Adrenal gland (tissue), 12 donors: ENCODE data around the gene NDUFAF8. TPM values are rescaled to one million over a fixed set of nuclear protein-coding genes. Genes with fewer than 3 reads are reported as not detected.

Source experiments
- DNase-seq, 7 donors: peaks; one replicate each; pipeline ENCODE4 v3.0.0-alpha.2; 2019 to 2020
- H3K27ac ChIP-seq, 5 donors: fragments of 200-600 bp; sonication (generic) in 4 of 5; 1 replicate in 3 of 5; 2 replicates in 2 of 5; pipeline versions ENCODE4 v1.5.1 to v1.8.0; 2016 to 2020; ENCODE audit warnings: mild to moderate bottlenecking in 1 of 5
- H3K27me3 ChIP-seq: fragments of 200-600 bp; 2 replicates; pipeline ENCODE4 v1.8.0; 2021
- H3K36me3 ChIP-seq, 2 donors: fragments of 200-600 bp; replicated peaks in 1 of 2; 1 replicate in 1 of 2; 2 replicates in 1 of 2; pipeline versions ENCODE4 v1.5.1 to v1.8.0; 2018 to 2022
- H3K4me1 ChIP-seq, 2 donors: fragments of 200-600 bp; replicated peaks in 1 of 2; 1 replicate in 1 of 2; 2 replicates in 1 of 2; pipeline versions ENCODE4 v1.5.1 to v1.8.0; 2018 to 2021
- H3K4me3 ChIP-seq, 4 donors: fragments of 200-600 bp; sonication (generic) in 3 of 4; one replicate each; pipeline ENCODE4 v1.5.1; 2016 to 2018
- H3K9me3 ChIP-seq, 3 donors: fragments of 200-600 bp; sonication (generic) in 1 of 3; replicated peaks in 1 of 3; 1 replicate in 2 of 3; 2 replicates in 1 of 3; pipeline versions ENCODE4 v1.5.1 to v1.8.0; 2016 to 2021
- CTCF ChIP-seq, 6 experiments: fragments of 450-650 bp in 4 of 6; fragments of 200-600 bp in 2 of 6; sonication (generic) in 1 of 6; IDR thresholded peaks; 1 replicate in 5 of 6; 2 replicates in 1 of 6; pipeline versions ENCODE4 v1.5.1 to v1.8.0; 2016 to 2021; ENCODE audit warnings: antibody characterized with exemption in 6 of 6, mild to moderate bottlenecking in 2 of 6, moderate library complexity in 1 of 6
- POLR2A ChIP-seq, 2 donors: fragments of 450-650 bp; IDR thresholded peaks; one replicate each; pipeline ENCODE4 v1.6.1; 2017; ENCODE audit warnings: antibody characterized with exemption in 2 of 2, mild to moderate bottlenecking in 2 of 2, moderate library complexity in 1 of 2
- WGBS, 4 donors: extraction: QIAGEN DNeasy Blood & Tissue Kit in 2 of 4; methylation state at CpG; one replicate each; pipeline versions ENCODE4 v1.1.5 to v1.1.7; 2013 to 2017; 5-methylcytosine and 5-hydroxymethylcytosine counted together
- intact Hi-C, 2 donors: fragments of 100-400 bp; cut with DNase I; formaldehyde crosslinking; loops; one replicate each; pipeline versions ENCODE4 v1.14.1 to v1.15.0; 2022 to 2023
- polyA plus RNA-seq, 3 donors: library from polyadenylated mRNA; stranded (reverse); fragments of 200-250 nt in 2 of 3; fragments of 350-450 nt in 1 of 3; fragmentation: Illumina TruSeq in 1 of 3; extraction: RNeasy Lipid Tissue Mini Kit (QIAGEN cat#74804) in 1 of 3; gene quantifications; one replicate each; pipeline ENCODE4 v1.2.3, GENCODE V29; 2013 to 2014
- total RNA-seq, 9 donors: library from RNA; depleted of rRNA in 4 of 9; stranded (reverse); fragments of >200 nt in 4 of 9; fragments of 120-200 nt in 1 of 9; fragmentation: NEBNext Ultra II Directional in 1 of 9; extraction: Animal tissue kit (Norgen Biotek cat#: 25700) in 1 of 9; gene quantifications; one replicate each; pipeline versions ENCODE4 v1.1.0 to v1.2.4, GENCODE V29; 2013 to 2023
- donor health status: healthy with polysubstance abuse.
- donor health status: Bipolar disorder and iron deficiency.
- donor health status: DM: yes; HTN: yes; CAD: no.
- donor health status: DM: no; HTN: no; CAD: no.
- donor health status: DM: no; HTN: no; CAD: no.
- donor health status: DM: yes; HTN: yes; CAD: no.

The NDUFAF8 gene
- total and polyA plus RNA-seq, 12 donors = 25.3 to 106 (median 49.6) TPM

GRCh38 chr17:81235822-81236740 lies 3.0 kb upstream of the NDUFAF8 start:
- no peak for TF ChIP-seq POLR2A (IDR thresholded peaks at IDR 0.05)
- TF ChIP-seq CTCF (IDR thresholded peaks at IDR 0.05) = no peak
- peaks cover 15 to 23% of the 10 kb centered on the region in 2 donors for H3K4me1 ChIP-seq
- H3K27me3 ChIP-seq = no peaks in the 10 kb centered on the region
- no peaks in the 10 kb centered on the region for H3K9me3 ChIP-seq
- H3K4me3 ChIP-seq = no peak overlapping the region
- peaks cover 0 to 29% of the 10 kb centered on the region in 2 donors for H3K36me3 ChIP-seq
- 86 to 92% (median 91%) methylated on average over 24 to 32 of the region's 32 CpGs for WGBS, 4 donors
- H3K27ac ChIP-seq = no peak overlapping the region
- no peak for DNase-seq
- intact Hi-C loops = no loop called here

- Histone ChIP-seq H3K4me1 (peaks cover 15 to 23% of the 10 kb centered on the region in 2 donors), H3K36me3 (peaks cover 0 to 22% of the 10 kb centered on the region in 2 donors), H3K27me3 (no peaks in the 10 kb centered on the region), H3K4me3 (no peak overlapping the region), H3K9me3 (no peaks in the 10 kb centered on the region), H3K27ac (no peak overlapping the region)
- no peak for DNase-seq
- WGBS, 4 donors = 86 to 100% (median 94%) methylated on average over 1 to 21 of the region's 21 CpGs
- intact Hi-C loops = no loop called here
- TF ChIP-seq POLR2A (IDR thresholded peaks at IDR 0.05) (no peak), CTCF (IDR thresholded peaks at IDR 0.05) (no peak)
Measured at GRCh38 chr17:81236784-81237183, 2.3 kb upstream of the NDUFAF8 start.

GRCh38 chr17:81237591-81238489 lies 1.3 kb upstream of the NDUFAF8 start:
- Histone ChIP-seq H3K4me1 (peaks cover 15 to 23% of the 10 kb centered on the region in 2 donors), H3K9me3 (no peaks in the 10 kb centered on the region), H3K4me3 (peak overlapping the region; percentile 51 to 84 (median 66)), H3K27me3 (no peaks in the 10 kb centered on the region), H3K36me3 (peaks cover 0 to 11% of the 10 kb centered on the region in 2 donors), H3K27ac (no peak overlapping the region)
- TF ChIP-seq CTCF (IDR thresholded peaks at IDR 0.05) = no peak
- TF ChIP-seq POLR2A (IDR thresholded peaks at IDR 0.05) = no peak
- 56 to 75% (median 65%) methylated on average over 19 to 36 of the region's 36 CpGs for WGBS, 4 donors
- intact Hi-C loops = no loop called here
- DNase-seq = no peak

GRCh38 chr17:81238490-81238814 lies 666 bp upstream of the NDUFAF8 start:
- no peaks in the 10 kb centered on the region for H3K27me3 ChIP-seq
- intact Hi-C loops = no loop called here
- TF ChIP-seq CTCF (IDR thresholded peaks at IDR 0.05) (no peak), POLR2A (IDR thresholded peaks at IDR 0.05) (no peak)
- H3K36me3 ChIP-seq = peaks cover 0 to 5% of the 10 kb centered on the region in 2 donors
- H3K4me1 ChIP-seq = peaks cover 15 to 23% of the 10 kb centered on the region in 2 donors
- DNase-seq = no peak
- WGBS, 4 donors = 1 to 2% methylated on average over 26 of the region's 26 CpGs; no CpG with 5 or more reads in 2 of the 4 donors
- H3K4me3 ChIP-seq = peak overlapping the region; percentile 51 to 84 (median 66)
- H3K9me3 ChIP-seq = no peaks in the 10 kb centered on the region
- peak overlapping the region in 2 of 5 donors; percentile 23 to 53 for H3K27ac ChIP-seq
